HUES6 (cell line): ENCODE data around the gene LRRC8D.

Experiments used
- H3K27ac ChIP-seq: 2 replicates; pipeline ENCODE4 v1.7.0; 2013; ENCODE audit warnings: low read depth, mild to moderate bottlenecking, low read length, inconsistent platforms
- H3K27me3 ChIP-seq: 2 replicates; pipeline ENCODE4 v1.6.1; 2013; ENCODE audit warnings: low read length; ENCODE audit not compliant: control insufficient read depth, insufficient read depth
- H3K36me3 ChIP-seq: 2 replicates; pipeline ENCODE4 v1.6.1; 2013; ENCODE audit warnings: low read length; ENCODE audit not compliant: control insufficient read depth, insufficient read depth
- H3K4me1 ChIP-seq: 2 replicates; pipeline ENCODE4 v1.6.1; 2013; ENCODE audit warnings: low read length; ENCODE audit not compliant: control insufficient read depth, insufficient read depth
- H3K4me3 ChIP-seq: 2 replicates; pipeline ENCODE4 v1.5.1; 2013; ENCODE audit warnings: low read depth, low read length
- H3K9ac ChIP-seq: one replicate; pipeline ENCODE4 v1.6.1; 2013; ENCODE audit warnings: mild to moderate bottlenecking, low read length
- H3K9me3 ChIP-seq: 2 replicates; pipeline ENCODE4 v1.6.1; 2013; ENCODE audit warnings: low read depth, low read length; ENCODE audit not compliant: control insufficient read depth, insufficient read depth

LRRC8D gene

DNA sequence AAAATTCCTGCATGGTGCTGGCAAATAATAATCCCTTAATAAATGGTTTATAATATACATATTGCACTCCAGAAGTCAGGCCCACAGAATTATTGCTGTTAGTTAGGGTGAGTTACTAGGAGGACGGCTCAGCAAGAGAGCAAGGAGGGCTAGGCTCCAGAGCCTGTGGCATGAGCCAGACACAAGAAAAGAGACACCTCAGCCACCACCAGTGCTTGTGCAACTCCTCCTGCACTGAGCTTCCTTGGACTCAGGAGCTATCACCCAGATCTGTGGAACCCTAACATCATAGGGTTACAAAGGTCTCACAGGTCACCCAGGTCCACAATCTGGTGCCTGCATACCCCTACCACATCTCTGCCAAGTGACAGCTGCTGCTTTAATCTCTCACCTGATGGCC is 12.8 kb upstream of the LRRC8D start:
- Histone ChIP-seq H3K4me3 (no peak overlapping the region), H3K9ac (no peak overlapping the region), H3K27ac (no peak overlapping the region)

DNA sequence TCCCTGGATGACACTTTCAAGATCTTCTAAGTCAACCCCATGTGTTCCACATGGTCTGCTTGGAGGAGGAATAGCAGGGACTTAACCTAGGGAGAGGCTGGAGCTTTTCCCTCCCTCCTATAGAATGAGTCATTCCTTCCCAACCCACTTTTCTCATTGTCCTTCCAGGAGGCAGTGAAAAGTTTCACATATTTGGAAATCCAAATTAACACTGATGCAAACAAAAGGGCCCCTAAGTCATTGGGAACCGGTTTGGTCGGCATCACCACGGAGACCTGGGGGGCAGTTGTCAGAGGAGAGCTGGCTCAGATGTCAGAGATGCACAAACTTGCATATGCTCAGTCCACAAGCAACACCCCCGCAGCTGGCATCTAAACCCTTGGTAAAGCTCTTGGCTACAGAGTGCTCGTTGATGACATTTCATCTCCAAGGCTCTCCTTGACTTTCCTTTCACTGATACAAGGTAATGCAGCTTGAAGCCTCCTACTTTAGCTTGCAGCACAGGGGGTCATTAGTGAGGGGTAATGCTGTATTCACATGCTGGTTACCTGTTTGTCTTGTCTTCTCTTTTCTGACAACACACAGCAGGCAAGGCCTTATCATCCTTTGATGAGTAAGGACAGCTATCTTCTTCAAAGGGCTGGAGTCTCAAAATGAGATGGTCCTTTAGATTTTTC is 12.3 kb upstream of the LRRC8D start:
- no peaks in the 10 kb centered on the region for H3K36me3 ChIP-seq
- H3K9ac ChIP-seq, result peak overlapping the region; percentile 32
- H3K27ac ChIP-seq, result no peak overlapping the region
- H3K9me3 ChIP-seq, result no peaks in the 10 kb centered on the region
- peaks cover 29% of the 10 kb centered on the region for H3K4me1 ChIP-seq
- peak overlapping the region; percentile 4; the same call in 1 of the 2 replicates for H3K4me3 ChIP-seq
- peaks cover 9% of the 10 kb centered on the region; the same call in 1 of the 2 replicates for H3K27me3 ChIP-seq

More for the DNA sequence above, 12.8 kb upstream of the LRRC8D start:
- H3K36me3 ChIP-seq, result no peaks in the 10 kb centered on the region
- H3K4me1 ChIP-seq, result peaks cover 28% of the 10 kb centered on the region
- peaks cover 9% of the 10 kb centered on the region; the same call in 1 of the 2 replicates for H3K27me3 ChIP-seq
- H3K9me3 ChIP-seq, result no peaks in the 10 kb centered on the region

DNA sequence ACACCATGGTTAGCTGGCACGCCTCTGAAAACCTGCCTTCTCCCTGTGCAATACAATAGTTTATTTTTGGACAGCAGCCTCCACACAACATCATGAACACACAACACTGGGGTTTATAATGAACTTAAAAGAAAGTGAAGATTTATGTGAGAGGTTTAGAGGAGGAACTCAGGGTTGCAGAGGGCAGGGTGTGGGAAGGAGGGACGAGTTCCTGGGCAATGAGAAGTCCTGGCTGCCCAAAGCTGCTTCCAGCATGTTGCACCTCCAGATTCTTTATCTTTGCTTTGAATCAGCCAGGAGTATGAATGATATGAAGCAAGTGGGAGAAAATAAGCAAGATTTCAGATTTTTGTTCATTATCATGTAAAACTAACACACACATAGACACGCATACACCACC is 11.3 kb upstream of the LRRC8D start:
- no peak overlapping the region for H3K4me3 ChIP-seq

DNA sequence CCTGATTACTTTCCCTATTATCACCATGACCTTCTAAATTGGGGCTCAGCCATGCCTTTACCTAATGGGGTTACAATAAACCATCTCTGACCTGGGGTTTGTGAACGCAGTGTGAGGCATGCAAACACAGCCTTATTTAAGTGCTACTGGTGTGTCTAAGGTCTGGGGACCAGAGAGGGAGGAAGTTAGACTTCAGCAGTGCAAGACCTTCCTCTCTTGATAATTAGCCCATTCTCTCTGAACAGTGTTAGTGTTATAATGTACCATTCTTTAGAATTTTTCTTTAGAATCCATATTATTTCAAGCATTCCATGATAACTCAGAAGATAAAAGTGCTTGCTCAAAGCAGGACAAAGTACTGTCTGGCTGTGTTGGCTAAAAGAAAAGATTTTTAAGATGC is 10.5 kb upstream of the LRRC8D start:
- peaks cover 9% of the 10 kb centered on the region; the same call in 1 of the 2 replicates for H3K27me3 ChIP-seq
- no peak overlapping the region for H3K27ac ChIP-seq
- no peak overlapping the region for H3K4me3 ChIP-seq
- peaks cover 29% of the 10 kb centered on the region for H3K4me1 ChIP-seq
- H3K9me3 ChIP-seq, result no peaks in the 10 kb centered on the region
- H3K9ac ChIP-seq, result no peak overlapping the region
- no peaks in the 10 kb centered on the region for H3K36me3 ChIP-seq

More for the DNA sequence above, 11.3 kb upstream of the LRRC8D start:
- Histone ChIP-seq H3K27ac (no peak overlapping the region), H3K27me3 (peaks cover 9% of the 10 kb centered on the region; the same call in 1 of the 2 replicates), H3K9me3 (no peaks in the 10 kb centered on the region), H3K36me3 (no peaks in the 10 kb centered on the region), H3K4me1 (peaks cover 29% of the 10 kb centered on the region), H3K9ac (no peak overlapping the region)

DNA sequence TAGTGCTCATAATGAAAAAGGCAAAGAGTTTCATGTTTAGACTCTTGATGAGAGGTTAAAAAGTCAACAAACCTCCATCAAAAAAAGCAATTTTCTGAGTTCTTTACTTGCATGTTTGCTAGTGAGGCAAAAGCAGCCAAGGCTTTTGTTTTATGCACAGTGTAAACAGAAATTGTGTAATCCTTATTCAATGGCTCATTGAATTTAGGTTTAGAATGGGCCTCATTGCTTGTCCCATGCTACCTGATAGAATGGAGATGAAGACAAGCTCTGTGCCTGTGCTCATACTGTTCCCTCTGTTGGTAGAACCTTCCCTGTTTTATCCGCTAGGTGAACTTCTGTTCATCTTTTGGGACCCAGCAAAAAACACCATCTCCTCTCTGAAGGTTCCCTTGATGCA is 10.0 kb upstream of the LRRC8D start:
- peaks cover 29% of the 10 kb centered on the region for H3K4me1 ChIP-seq
- no peaks in the 10 kb centered on the region for H3K36me3 ChIP-seq
- no peak overlapping the region for H3K9ac ChIP-seq
- H3K9me3 ChIP-seq, result no peaks in the 10 kb centered on the region
- no peak overlapping the region for H3K4me3 ChIP-seq
- no peak overlapping the region for H3K27ac ChIP-seq
- H3K27me3 ChIP-seq, result peaks cover 9% of the 10 kb centered on the region; the same call in 1 of the 2 replicates

DNA sequence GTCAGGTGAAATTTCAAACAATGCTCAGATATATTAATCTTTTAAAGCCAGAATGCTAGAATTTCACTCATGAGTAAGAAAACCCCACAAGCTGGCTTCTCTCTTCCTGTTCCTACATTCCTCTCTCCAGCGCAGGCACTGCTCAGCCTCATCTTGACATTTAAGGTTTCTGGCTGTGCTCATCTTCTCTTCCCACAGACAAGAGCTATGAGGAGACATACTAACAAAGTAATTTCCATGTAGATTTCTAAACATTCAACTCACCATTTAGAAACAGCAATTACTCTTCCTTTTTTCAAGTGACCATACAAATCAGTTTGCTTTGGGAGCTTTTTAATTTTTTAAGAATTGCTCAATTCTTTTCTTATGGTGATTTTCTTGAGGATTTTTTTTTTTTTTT is 7.8 kb upstream of the LRRC8D start:
- Histone ChIP-seq H3K4me3 (no peak overlapping the region), H3K27ac (no peak overlapping the region), H3K4me1 (peaks cover 27% of the 10 kb centered on the region), H3K9ac (no peak overlapping the region), H3K9me3 (no peaks in the 10 kb centered on the region), H3K36me3 (no peaks in the 10 kb centered on the region), H3K27me3 (peaks cover 9% of the 10 kb centered on the region; the same call in 1 of the 2 replicates)

DNA sequence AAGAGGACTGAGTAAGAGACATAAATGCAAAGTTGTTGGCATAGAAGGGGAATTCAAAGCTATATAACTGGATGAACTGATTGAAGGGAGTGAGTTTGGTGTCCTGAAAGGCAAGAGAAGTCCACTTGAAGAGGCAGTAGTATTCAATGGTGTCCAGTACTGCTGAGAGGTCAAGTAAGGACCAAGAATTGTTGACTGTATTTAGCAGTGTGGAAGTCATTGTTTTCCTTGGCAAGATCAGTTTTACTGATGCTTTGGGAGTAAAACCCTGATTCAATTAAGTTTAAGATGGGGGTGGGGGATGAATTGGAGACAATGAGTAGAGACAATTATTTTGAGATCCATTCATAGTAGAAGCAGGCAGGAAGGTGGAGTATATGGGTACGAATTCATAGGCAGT is 5.8 kb upstream of the LRRC8D start:
- no peak overlapping the region for H3K4me3 ChIP-seq
- H3K27ac ChIP-seq, result no peak overlapping the region
- H3K27me3 ChIP-seq, result peaks cover 10% of the 10 kb centered on the region
- H3K9ac ChIP-seq, result no peak overlapping the region
- H3K9me3 ChIP-seq, result no peaks in the 10 kb centered on the region
- H3K4me1 ChIP-seq, result peaks cover 10% of the 10 kb centered on the region; the same call in 1 of the 2 replicates
- no peaks in the 10 kb centered on the region for H3K36me3 ChIP-seq

DNA sequence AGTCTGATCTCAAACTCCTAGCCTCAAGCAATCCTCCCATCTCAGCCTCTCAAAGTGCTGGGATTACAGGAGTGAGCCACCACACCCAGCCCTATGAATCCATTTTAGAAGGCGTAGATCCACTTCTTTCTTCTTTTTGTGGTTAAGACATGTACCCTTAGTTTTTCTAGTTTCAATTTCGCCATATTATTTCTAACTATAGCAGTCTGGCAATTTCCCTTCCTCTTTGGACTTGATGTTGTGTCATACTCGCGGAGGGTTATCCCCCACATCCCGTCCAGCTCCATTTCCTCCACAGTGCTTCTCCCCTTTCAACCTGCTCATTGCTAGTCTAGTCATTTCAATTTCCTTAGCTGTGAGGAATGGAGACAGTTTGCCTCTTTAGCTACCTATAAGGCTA is 5.2 kb upstream of the LRRC8D start:
- Histone ChIP-seq H3K27ac (no peak overlapping the region), H3K9me3 (no peaks in the 10 kb centered on the region), H3K4me1 (peaks cover 13% of the 10 kb centered on the region), H3K27me3 (peaks cover 12% of the 10 kb centered on the region; the same call in 1 of the 2 replicates), H3K9ac (no peak overlapping the region), H3K4me3 (no peak overlapping the region), H3K36me3 (no peaks in the 10 kb centered on the region)

DNA sequence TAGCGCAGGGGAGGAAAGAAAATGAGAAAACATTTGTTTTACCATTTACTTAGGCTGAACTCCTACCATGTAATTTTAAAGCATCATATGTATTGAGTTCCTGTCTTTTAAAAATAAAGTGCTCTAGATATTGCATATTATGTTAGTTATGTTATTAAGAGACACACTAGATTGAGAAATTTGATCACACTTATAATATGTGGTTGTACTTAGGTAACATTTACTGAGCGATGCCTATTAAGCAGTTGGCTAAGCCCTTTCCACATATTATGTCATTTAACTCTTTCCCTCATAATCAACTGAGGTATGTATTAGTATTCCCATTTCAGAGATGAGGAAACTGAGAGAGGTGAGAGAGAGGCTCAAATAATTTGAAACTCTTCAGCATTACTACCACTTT is 4.5 kb upstream of the LRRC8D start:
- no peaks in the 10 kb centered on the region for H3K36me3 ChIP-seq
- peaks cover 13% of the 10 kb centered on the region for H3K4me1 ChIP-seq
- H3K9me3 ChIP-seq, result no peaks in the 10 kb centered on the region
- H3K27me3 ChIP-seq, result peaks cover 12% of the 10 kb centered on the region; the same call in 1 of the 2 replicates
- H3K4me3 ChIP-seq, result no peak overlapping the region
- no peak overlapping the region for H3K9ac ChIP-seq
- H3K27ac ChIP-seq, result no peak overlapping the region

DNA sequence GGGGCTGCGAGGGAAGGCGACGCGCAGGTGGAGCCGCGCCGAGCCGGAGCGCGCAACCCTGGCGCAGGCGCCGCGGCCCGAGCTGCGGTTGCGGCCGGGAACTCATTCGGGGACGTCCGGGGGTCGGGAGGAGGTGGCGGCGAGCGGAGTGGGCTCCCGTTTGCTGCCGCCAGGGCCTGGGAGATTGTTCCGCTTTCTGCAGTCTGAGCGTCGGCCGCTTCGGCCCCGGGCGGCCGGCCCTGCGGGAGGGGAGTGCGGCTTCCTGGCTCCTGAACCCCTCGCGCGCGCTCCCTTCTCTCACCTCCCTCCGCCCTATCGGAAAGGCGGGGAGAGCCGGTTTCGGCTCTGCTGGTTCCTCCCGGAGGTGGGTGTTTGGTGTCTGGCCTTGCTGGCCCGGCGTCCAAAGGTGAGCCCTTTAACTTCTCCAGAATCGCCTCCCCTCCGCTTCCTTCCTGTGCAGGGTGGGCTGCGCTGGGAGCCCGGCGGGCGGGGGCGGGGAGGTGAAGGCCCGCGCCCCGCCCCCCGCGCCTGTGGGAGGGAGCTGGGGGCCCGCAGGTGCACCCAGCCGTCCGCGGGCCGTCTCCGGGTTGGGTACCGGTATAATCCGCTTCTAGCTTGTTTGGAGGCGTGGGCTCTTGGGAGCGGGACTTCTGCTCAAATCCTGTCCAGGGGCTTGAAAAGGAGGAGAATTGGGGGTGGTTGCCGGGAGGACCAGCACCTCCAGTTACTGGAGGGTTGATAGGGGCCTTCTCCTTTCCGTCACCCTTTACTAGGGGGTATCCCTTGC is 683 bp downstream of the LRRC8D start:
- peak overlapping the region; percentile 79 for H3K9ac ChIP-seq
- H3K9me3 ChIP-seq, result no peaks in the 10 kb centered on the region
- H3K27ac ChIP-seq, result peak overlapping the region; percentile 85
- peaks cover 12% of the 10 kb centered on the region; the same call in 1 of the 2 replicates for H3K27me3 ChIP-seq
- H3K4me3 ChIP-seq, result peak overlapping the region; percentile 94
- peaks cover 24% of the 10 kb centered on the region; the same call in 1 of the 2 replicates for H3K4me1 ChIP-seq
- H3K36me3 ChIP-seq, result peaks cover 5% of the 10 kb centered on the region; the same call in 1 of the 2 replicates
